GM19455 (cell line): Measurements from ENCODE around the gene DLG2.
"Not testable (repeated sequence)": the region's sequence is repeated elsewhere in the genome, so short reads cannot be mapped to it uniquely, and the experiment has no call there.

Experiments used
- ATAC-seq: cut with Tn5 transposase; IDR thresholded peaks from one replicate; pipeline ENCODE4 v1.9.1; 2021; ENCODE audit not compliant: unreplicated experiment

DLG2 gene

GRCh38 chr11:84800755-84801346 is 826.3 kb downstream of the DLG2 start:
- no peak for ATAC-seq

GRCh38 chr11:84799112-84799511 is 828.0 kb downstream of the DLG2 start:
- no peak for ATAC-seq

GRCh38 chr11:84795698-84796097 is 831.4 kb downstream of the DLG2 start:
- no peak for ATAC-seq

GRCh38 chr11:84794663-84795443 is 832.3 kb downstream of the DLG2 start:
- ATAC-seq: no peak

GRCh38 chr11:84793318-84793717 is 833.8 kb downstream of the DLG2 start:
- no peak for ATAC-seq

- ATAC-seq: no peak
Measured at GRCh38 chr11:84790849-84791427, 836.2 kb downstream of the DLG2 start.

- no peak for ATAC-seq
Measured at GRCh38 chr11:84788220-84788619, 838.9 kb downstream of the DLG2 start.

- ATAC-seq: not testable (repeated sequence)
Measured at GRCh38 chr11:84784158-84784557, 843.0 kb downstream of the DLG2 start.

- no peak for ATAC-seq
Measured at GRCh38 chr11:84780689-84781293, 846.4 kb downstream of the DLG2 start.

GRCh38 chr11:84775503-84775902 is 851.6 kb downstream of the DLG2 start:
- ATAC-seq: no peak

GRCh38 chr11:84763931-84764330 is 863.2 kb downstream of the DLG2 start:
- ATAC-seq: no peak

- ATAC-seq: no peak
Measured at GRCh38 chr11:84757711-84758110, 869.4 kb downstream of the DLG2 start.

GRCh38 chr11:84751371-84751770 is 875.8 kb downstream of the DLG2 start:
- ATAC-seq: no peak

GRCh38 chr11:84747871-84748270 is 879.3 kb downstream of the DLG2 start:
- ATAC-seq: no peak

GRCh38 chr11:84740050-84740449 is 887.1 kb downstream of the DLG2 start:
- no peak for ATAC-seq

- ATAC-seq: no peak
Measured at GRCh38 chr11:84724256-84724655, 902.9 kb downstream of the DLG2 start.

- no peak for ATAC-seq
Measured at GRCh38 chr11:84722583-84723108, 904.5 kb downstream of the DLG2 start.

GRCh38 chr11:84721561-84721961 is 905.6 kb downstream of the DLG2 start:
- ATAC-seq: no peak

- ATAC-seq: no peak
Measured at GRCh38 chr11:84720706-84721402, 906.3 kb downstream of the DLG2 start.

GRCh38 chr11:84719935-84720577 is 907.1 kb downstream of the DLG2 start:
- ATAC-seq: no peak
